SK-N-SH treated with all-trans-retinoic acid at 6 μM for 48 hours (cell line): ENCODE data around the gene ANO8.

Source experiments
- ATAC-seq: fragments of 200-7000 bp; cut with Tn5 transposase; 3 replicates; pipeline ENCODE4 v1.9.1; 2020; ENCODE audit warnings: mild to moderate bottlenecking, moderate library complexity
- CREB5 ChIP-seq: fragments of 250-450 bp; sonication (Bioruptor Pico); IDR thresholded peaks from 2 replicates; pipeline ENCODE4 v1.5.1; 2020; ENCODE audit warnings: low read depth, mild to moderate bottlenecking, moderate library complexity
- CSDC2 ChIP-seq: fragments of 250-450 bp; sonication (Bioruptor Pico); IDR thresholded peaks from 2 replicates; pipeline ENCODE4 v1.5.0; 2020; ENCODE audit warnings: mild to moderate bottlenecking, moderate library complexity
- ESRRG ChIP-seq: fragments of 250-450 bp; sonication (Bioruptor Pico); IDR thresholded peaks from 2 replicates; pipeline ENCODE4 v1.6.1; 2021; ENCODE audit warnings: mild to moderate bottlenecking
- GLIS3 ChIP-seq: fragments of 250-450 bp; sonication (Bioruptor Pico); IDR thresholded peaks from 2 replicates; pipeline ENCODE4 v1.5.0; 2020; ENCODE audit warnings: mild to moderate bottlenecking, moderate library complexity
- ISL1 ChIP-seq: fragments of 250-450 bp; sonication (Bioruptor Pico); IDR thresholded peaks from 2 replicates; pipeline ENCODE4 v2.1.2; 2022; ENCODE audit warnings: mild to moderate bottlenecking, moderate library complexity
- OSR1 ChIP-seq: fragments of 250-450 bp; sonication (Bioruptor Pico); IDR thresholded peaks from 2 replicates; pipeline ENCODE4 v1.8.0; 2022; ENCODE audit warnings: moderate library complexity, mild to moderate bottlenecking, inconsistent platforms
- PATZ1 ChIP-seq: fragments of 250-450 bp; sonication (Bioruptor Pico); IDR thresholded peaks from 2 replicates; pipeline ENCODE4 v1.8.0; 2020; ENCODE audit warnings: mild to moderate bottlenecking, moderate library complexity, borderline replicate concordance
- POU6F1 ChIP-seq: fragments of 250-450 bp; sonication (Bioruptor Pico); IDR thresholded peaks from 2 replicates; pipeline ENCODE4 v1.8.0; 2021; ENCODE audit warnings: low read depth, mild to moderate bottlenecking, moderate library complexity, borderline replicate concordance
- PPARA ChIP-seq: fragments of 250-450 bp; sonication (Bioruptor Pico); IDR thresholded peaks from 2 replicates; pipeline ENCODE4 v1.5.0; 2020; ENCODE audit warnings: mild to moderate bottlenecking, borderline replicate concordance
- SNAI2 ChIP-seq: fragments of 250-450 bp; sonication (Bioruptor Pico); IDR thresholded peaks from 2 replicates; pipeline ENCODE4 v1.5.0; 2020; ENCODE audit warnings: mild to moderate bottlenecking, moderate library complexity
- TCF4 ChIP-seq: fragments of 250-450 bp; sonication (Bioruptor Pico); IDR thresholded peaks from 2 replicates; pipeline ENCODE4 v1.8.0; 2021; ENCODE audit warnings: mild to moderate bottlenecking, moderate library complexity, borderline replicate concordance
- TOX ChIP-seq: fragments of 250-450 bp; sonication (Bioruptor Pico); IDR thresholded peaks from 2 replicates; pipeline ENCODE4 v1.8.0; 2021; ENCODE audit warnings: mild to moderate bottlenecking, moderate library complexity, borderline replicate concordance
- ZC3H10 ChIP-seq: fragments of 250-450 bp; sonication (Bioruptor Pico); IDR thresholded peaks from 2 replicates; pipeline ENCODE4 v1.5.1; 2021; ENCODE audit warnings: mild to moderate bottlenecking, moderate library complexity
- ZFP30 ChIP-seq: fragments of 450-650 bp; formaldehyde crosslinking; IDR thresholded peaks from 2 replicates; pipeline ENCODE4 v1.5.0; 2022; ENCODE audit warnings: mild to moderate bottlenecking, moderate library complexity
- ZNF565 ChIP-seq: fragments of 450-650 bp; formaldehyde crosslinking; conservative IDR thresholded peaks from 2 replicates; pipeline ENCODE4 v1.5.0; 2020; ENCODE audit warnings: low read depth, mild to moderate bottlenecking, moderate library complexity
- ZNF70 ChIP-seq: fragments of 450-650 bp; formaldehyde crosslinking; IDR thresholded peaks from 2 replicates; pipeline ENCODE4 v1.5.0; 2020; ENCODE audit warnings: mild to moderate bottlenecking, moderate library complexity
- ZNF8 ChIP-seq: fragments of 450-650 bp; formaldehyde crosslinking; IDR thresholded peaks from 2 replicates; pipeline ENCODE4 v1.5.0; 2020; ENCODE audit warnings: mild to moderate bottlenecking, moderate library complexity
- TF ChIP-seq, protein P1 (sequence below): fragments of 250-450 bp; sonication (Bioruptor Pico); IDR thresholded peaks from 2 replicates; pipeline ENCODE4 v1.5.0; 2020; ENCODE audit warnings: mild to moderate bottlenecking, moderate library complexity

The ANO8 gene

GRCh38 chr19:17300992-17301619 lies 33.5 kb downstream of the ANO8 start:
- no peak for ATAC-seq
- no peak for TF ChIP-seq ZNF565
- TF ChIP-seq ISL1 (CRISPR knock-in tag): no peak
- no peak for TF ChIP-seq PPARA
- no peak for TF ChIP-seq CREB5
- no peak for TF ChIP-seq ZC3H10 (CRISPR knock-in tag)
- TF ChIP-seq GLIS3: no peak
- no peak for TF ChIP-seq SNAI2 (CRISPR knock-in tag)
- TF ChIP-seq ZNF8 (CRISPR knock-in tag): no peak
- no peak for TF ChIP-seq PATZ1
- no peak for TF ChIP-seq ZFP30
- no peak for TF ChIP-seq POU6F1
- TF ChIP-seq ESRRG: no peak
- TF ChIP-seq, protein P1, sequence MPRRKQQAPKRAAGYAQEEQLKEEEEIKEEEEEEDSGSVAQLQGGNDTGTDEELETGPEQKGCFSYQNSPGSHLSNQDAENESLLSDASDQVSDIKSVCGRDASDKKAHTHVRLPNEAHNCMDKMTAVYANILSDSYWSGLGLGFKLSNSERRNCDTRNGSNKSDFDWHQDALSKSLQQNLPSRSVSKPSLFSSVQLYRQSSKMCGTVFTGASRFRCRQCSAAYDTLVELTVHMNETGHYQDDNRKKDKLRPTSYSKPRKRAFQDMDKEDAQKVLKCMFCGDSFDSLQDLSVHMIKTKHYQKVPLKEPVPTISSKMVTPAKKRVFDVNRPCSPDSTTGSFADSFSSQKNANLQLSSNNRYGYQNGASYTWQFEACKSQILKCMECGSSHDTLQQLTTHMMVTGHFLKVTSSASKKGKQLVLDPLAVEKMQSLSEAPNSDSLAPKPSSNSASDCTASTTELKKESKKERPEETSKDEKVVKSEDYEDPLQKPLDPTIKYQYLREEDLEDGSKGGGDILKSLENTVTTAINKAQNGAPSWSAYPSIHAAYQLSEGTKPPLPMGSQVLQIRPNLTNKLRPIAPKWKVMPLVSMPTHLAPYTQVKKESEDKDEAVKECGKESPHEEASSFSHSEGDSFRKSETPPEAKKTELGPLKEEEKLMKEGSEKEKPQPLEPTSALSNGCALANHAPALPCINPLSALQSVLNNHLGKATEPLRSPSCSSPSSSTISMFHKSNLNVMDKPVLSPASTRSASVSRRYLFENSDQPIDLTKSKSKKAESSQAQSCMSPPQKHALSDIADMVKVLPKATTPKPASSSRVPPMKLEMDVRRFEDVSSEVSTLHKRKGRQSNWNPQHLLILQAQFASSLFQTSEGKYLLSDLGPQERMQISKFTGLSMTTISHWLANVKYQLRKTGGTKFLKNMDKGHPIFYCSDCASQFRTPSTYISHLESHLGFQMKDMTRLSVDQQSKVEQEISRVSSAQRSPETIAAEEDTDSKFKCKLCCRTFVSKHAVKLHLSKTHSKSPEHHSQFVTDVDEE: no peak
- no peak for TF ChIP-seq ZNF70 (CRISPR knock-in tag)
- TF ChIP-seq CSDC2 (CRISPR knock-in tag): no peak
- no peak for TF ChIP-seq TOX (CRISPR knock-in tag)
- no peak for TF ChIP-seq TCF4 (CRISPR knock-in tag)
- no peak for TF ChIP-seq OSR1 (CRISPR knock-in tag)

DNA sequence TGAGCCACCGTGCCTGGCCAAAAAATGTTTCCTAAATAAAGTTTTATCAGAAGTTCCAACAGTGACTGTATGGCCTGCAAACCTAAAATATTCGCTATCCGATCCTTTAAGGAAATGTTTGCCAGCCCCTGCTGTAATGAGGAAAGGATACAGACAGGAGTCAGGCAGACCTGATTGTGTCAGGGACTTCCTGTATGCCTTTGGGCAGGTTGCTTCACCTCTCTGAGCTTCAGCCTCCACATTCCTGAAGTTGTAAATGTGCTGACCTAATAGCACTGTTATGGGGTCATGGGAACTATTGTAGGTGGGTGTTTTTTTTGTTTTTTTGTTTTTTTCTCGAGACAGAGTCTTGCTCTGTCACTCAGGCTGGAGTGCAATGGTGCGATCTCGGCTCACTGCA lies 37.7 kb downstream of the ANO8 start:
- no peak for ATAC-seq
- TF ChIP-seq SNAI2 (CRISPR knock-in tag): no peak
- no peak for TF ChIP-seq ZC3H10 (CRISPR knock-in tag)
- TF ChIP-seq TOX (CRISPR knock-in tag): no peak
- no peak for TF ChIP-seq ZNF70 (CRISPR knock-in tag)
- TF ChIP-seq CREB5: no peak
- no peak for TF ChIP-seq ISL1 (CRISPR knock-in tag)
- TF ChIP-seq PATZ1: no peak
- TF ChIP-seq TCF4 (CRISPR knock-in tag): no peak
- TF ChIP-seq, protein P1: no peak
